Body of pancreas (tissue), 4 donors: ENCODE data around the gene MIER1. TPM values are rescaled to one million over a fixed set of nuclear protein-coding genes. Genes with fewer than 3 reads are reported as not detected.

Experiments used
- ATAC-seq: fragments of 150-250 bp; one replicate; pipeline ENCODE4 v1.9.1; 2016
- DNase-seq, 4 donors: peaks; one replicate each; pipeline ENCODE4 v3.0.0-alpha.2; 2019
- H3K27ac ChIP-seq, 4 donors: fragments of 200-600 bp; sonication (generic); 1 replicate in 3 of 4; 2 replicates in 1 of 4; pipeline versions ENCODE4 v1.5.1 to v1.6.1; 2016 to 2019; ENCODE audit warnings: mild to moderate bottlenecking in 1 of 4, mixed read lengths in 1 of 4, moderate library complexity in 1 of 4
- H3K27me3 ChIP-seq, 2 donors: fragments of 200-600 bp; sonication (generic); one replicate each; pipeline ENCODE4 v1.6.0; 2016; ENCODE audit warnings: mild to moderate bottlenecking in 1 of 2
- H3K36me3 ChIP-seq, 2 donors: fragments of 200-600 bp; sonication (generic); replicated peaks in 1 of 2; 2 replicates each; pipeline ENCODE4 v1.5.1; 2016; ENCODE audit warnings: low read depth in 2 of 2; ENCODE audit not compliant: insufficient read depth in 1 of 2
- H3K4me1 ChIP-seq: fragments of 200-600 bp; sonication (generic); one replicate; pipeline ENCODE4 v1.6.0; 2016
- H3K4me3 ChIP-seq, 2 donors: fragments of 200-600 bp; sonication (generic); 1 replicate in 1 of 2; 2 replicates in 1 of 2; pipeline ENCODE4 v1.5.1; 2016 to 2019
- H3K9me3 ChIP-seq, 3 donors: fragments of 200-600 bp; sonication (generic); 1 replicate in 2 of 3; 2 replicates in 1 of 3; pipeline ENCODE4 v1.5.1; 2016
- CTCF ChIP-seq, 7 experiments: fragments of 450-650 bp in 4 of 7; fragments of 200-600 bp in 3 of 7; sonication (generic) in 3 of 7; IDR thresholded peaks; one replicate each; pipeline ENCODE4 v1.5.1; 2016 to 2019; ENCODE audit warnings: antibody characterized with exemption in 7 of 7
- POLR2A ChIP-seq, 3 donors: fragments of 450-650 bp; IDR thresholded peaks; one replicate each; pipeline ENCODE4 v1.6.1; 2016; ENCODE audit warnings: antibody characterized with exemption in 3 of 3, mild to moderate bottlenecking in 2 of 3
- WGBS, 2 donors: methylation state at CpG; one replicate each; pipeline ENCODE4 v1.1.5; 2017; 5-methylcytosine and 5-hydroxymethylcytosine counted together
- intact Hi-C: fragments of 100-400 bp; cut with DNase I; formaldehyde crosslinking; loops from one replicate; pipeline ENCODE4 v1.15.1; 2023
- total RNA-seq, 2 donors: library from RNA; depleted of rRNA; stranded (reverse); fragments of >200 nt; gene quantifications; one replicate each; pipeline ENCODE4 v1.1.0, GENCODE V29; 2016

Gene MIER1
- total RNA-seq, 2 donors from 2014 or later: 14.2 to 25.2 TPM

- 3 to 6% methylated on average over 9 of the region's 9 CpGs for WGBS, 2 donors
- no peaks in the 10 kb centered on the region for H3K9me3 ChIP-seq
- DNase-seq (no peak), ATAC-seq (no peak)
- H3K4me1 ChIP-seq: peaks cover 33% of the 10 kb centered on the region
- H3K4me3 ChIP-seq: peak overlapping the region; percentile 32 to 87
- H3K36me3 ChIP-seq: no peaks in the 10 kb centered on the region
- H3K27me3 ChIP-seq: no peaks in the 10 kb centered on the region
- no peak for TF ChIP-seq POLR2A (IDR thresholded peaks at IDR 0.05)
- TF ChIP-seq CTCF (IDR thresholded peaks at IDR 0.05): no peak
- H3K27ac ChIP-seq: peak overlapping the region; percentile 87 to 99 (median 92)
- intact Hi-C loops: no loop called here
These were observed 4.9 kb downstream of the MIER1 start for GRCh38 chr1:66929691-66929998.

GRCh38 chr1:66929999-66930822 lies 5.4 kb downstream of the MIER1 start:
- no peaks in the 10 kb centered on the region for H3K27me3 ChIP-seq
- intact Hi-C loops: no loop called here
- WGBS, 2 donors: 1 to 3% methylated on average over 33 to 83 of the region's 83 CpGs
- H3K27ac ChIP-seq: peak overlapping the region; percentile 87 to 99 (median 92)
- peak overlapping the region; percentile 32 to 87 for H3K4me3 ChIP-seq
- H3K9me3 ChIP-seq: no peaks in the 10 kb centered on the region
- ATAC-seq (peak; percentile 82), DNase-seq (peak; percentile 92 to 96 (median 94))
- H3K36me3 ChIP-seq: no peaks in the 10 kb centered on the region
- H3K4me1 ChIP-seq: peaks cover 33% of the 10 kb centered on the region
- peak; percentile 69 to 84 (median 83) for TF ChIP-seq POLR2A (IDR thresholded peaks at IDR 0.05)
- peak; percentile 26 to 72 (median 42) for TF ChIP-seq CTCF (IDR thresholded peaks at IDR 0.05)

GRCh38 chr1:66930823-66931174 lies 6.0 kb downstream of the MIER1 start:
- no peak for ATAC-seq
- intact Hi-C loops: no loop called here
- H3K9me3 ChIP-seq: no peaks in the 10 kb centered on the region
- H3K4me3 ChIP-seq: peak overlapping the region; percentile 32 to 87
- peak overlapping the region; percentile 87 to 99 (median 92) for H3K27ac ChIP-seq
- H3K4me1 ChIP-seq: peaks cover 31% of the 10 kb centered on the region
- WGBS, 2 donors: 0% methylated on average over 6 of the region's 6 CpGs
- no peaks in the 10 kb centered on the region for H3K36me3 ChIP-seq
- DNase-seq: no peak
- no peaks in the 10 kb centered on the region for H3K27me3 ChIP-seq
- TF ChIP-seq POLR2A (IDR thresholded peaks at IDR 0.05): no peak
- TF ChIP-seq CTCF (IDR thresholded peaks at IDR 0.05): no peak

- TF ChIP-seq CTCF (IDR thresholded peaks at IDR 0.05) (no peak), POLR2A (IDR thresholded peaks at IDR 0.05) (no peak)
- no peak overlapping the region for H3K4me3 ChIP-seq
- peaks cover 26% of the 10 kb centered on the region for H3K4me1 ChIP-seq
- WGBS, 2 donors: 28 to 37% methylated on average over 4 of the region's 4 CpGs
- no peaks in the 10 kb centered on the region for H3K36me3 ChIP-seq
- ATAC-seq: no peak
- no peaks in the 10 kb centered on the region for H3K9me3 ChIP-seq
- no peaks in the 10 kb centered on the region for H3K27me3 ChIP-seq
- peak overlapping the region in 3 of 4 donors; percentile 87 to 99 (median 97) for H3K27ac ChIP-seq
- intact Hi-C loops: no loop called here
- no peak for DNase-seq
These were observed 6.8 kb downstream of the MIER1 start for GRCh38 chr1:66931590-66931989.

- intact Hi-C loops: no loop called here
- ATAC-seq: no peak
- H3K36me3 ChIP-seq: no peaks in the 10 kb centered on the region
- DNase-seq: no peak
- peaks cover 26% of the 10 kb centered on the region for H3K4me1 ChIP-seq
- TF ChIP-seq CTCF (IDR thresholded peaks at IDR 0.05): no peak
- TF ChIP-seq POLR2A (IDR thresholded peaks at IDR 0.05): no peak
- H3K9me3 ChIP-seq: no peaks in the 10 kb centered on the region
- WGBS, 2 donors: 36 to 46% methylated on average over 2 of the region's 2 CpGs
- no peak overlapping the region for H3K27ac ChIP-seq
- no peak overlapping the region for H3K4me3 ChIP-seq
- H3K27me3 ChIP-seq: no peaks in the 10 kb centered on the region
These were observed 7.5 kb downstream of the MIER1 start for GRCh38 chr1:66932291-66932690.
